ENCODE data around the gene EFCAB9.

DNA sequence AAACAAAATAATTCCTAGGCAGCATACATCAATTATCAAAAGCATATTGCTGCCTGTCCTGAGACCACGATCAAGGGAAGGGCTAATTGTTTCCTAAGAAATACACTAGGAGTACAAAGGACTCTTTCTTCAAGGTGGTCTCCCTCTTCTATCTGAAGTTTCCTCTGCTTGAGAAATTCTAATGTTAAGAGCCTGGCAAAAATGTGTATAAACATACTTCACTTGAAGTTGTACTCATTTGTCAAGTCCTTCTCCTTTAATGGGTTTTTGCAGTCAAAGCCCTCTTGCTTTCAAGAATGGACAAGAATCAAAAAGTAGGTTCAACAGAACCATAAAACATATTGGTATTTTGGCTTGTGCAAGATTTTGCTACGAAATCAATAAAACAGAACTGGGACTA is 58.5 kb downstream of the EFCAB9 start:
- TF ChIP-seq, protein P1, sequence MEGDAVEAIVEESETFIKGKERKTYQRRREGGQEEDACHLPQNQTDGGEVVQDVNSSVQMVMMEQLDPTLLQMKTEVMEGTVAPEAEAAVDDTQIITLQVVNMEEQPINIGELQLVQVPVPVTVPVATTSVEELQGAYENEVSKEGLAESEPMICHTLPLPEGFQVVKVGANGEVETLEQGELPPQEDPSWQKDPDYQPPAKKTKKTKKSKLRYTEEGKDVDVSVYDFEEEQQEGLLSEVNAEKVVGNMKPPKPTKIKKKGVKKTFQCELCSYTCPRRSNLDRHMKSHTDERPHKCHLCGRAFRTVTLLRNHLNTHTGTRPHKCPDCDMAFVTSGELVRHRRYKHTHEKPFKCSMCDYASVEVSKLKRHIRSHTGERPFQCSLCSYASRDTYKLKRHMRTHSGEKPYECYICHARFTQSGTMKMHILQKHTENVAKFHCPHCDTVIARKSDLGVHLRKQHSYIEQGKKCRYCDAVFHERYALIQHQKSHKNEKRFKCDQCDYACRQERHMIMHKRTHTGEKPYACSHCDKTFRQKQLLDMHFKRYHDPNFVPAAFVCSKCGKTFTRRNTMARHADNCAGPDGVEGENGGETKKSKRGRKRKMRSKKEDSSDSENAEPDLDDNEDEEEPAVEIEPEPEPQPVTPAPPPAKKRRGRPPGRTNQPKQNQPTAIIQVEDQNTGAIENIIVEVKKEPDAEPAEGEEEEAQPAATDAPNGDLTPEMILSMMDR (IDR thresholded peaks at IDR 0.05; ENCODE audit: low read depth, low read length) = no peak
- no peak for TF ChIP-seq EZH2phosphoT487 (IDR thresholded peaks at IDR 0.05; ENCODE audit: low read depth)

All from OCI-LY3 (cell line).